B cell (primary cell): ENCODE measurements around the gene TP63. TPM values are rescaled to one million over a fixed set of nuclear protein-coding genes. Genes with fewer than 3 reads are reported as not detected.

Experiments
- ATAC-seq: fragments of 200-7000 bp; cut with Tn5 transposase; one replicate; pipeline ENCODE4 v1.10.0; 2021; ENCODE audit warnings: low read depth, mild to moderate bottlenecking, moderate number of reproducible peaks, moderate library complexity
- CTCF ChIA-PET: fragments of 350-600 bp; sonication (Branson Sonifier 250); formaldehyde crosslinking; loops from one replicate; lab custom pipeline; 2021; ENCODE audit warnings: antibody characterized with exemption, inconsistent platforms; lab: Charles Lee
- POLR2A ChIA-PET: fragments of 350-600 bp; sonication (Branson Sonifier 250); formaldehyde crosslinking; loops from one replicate; lab custom pipeline; 2021; ENCODE audit warnings: antibody characterized with exemption; lab: Charles Lee
- DNase-seq: peaks from one replicate; pipeline ENCODE4 v3.0.0; 2013
- H2AFZ ChIP-seq: 2 replicates; pipeline ENCODE4 v1.6.1; 2012; ENCODE audit warnings: mild to moderate bottlenecking, low read depth, low read length; ENCODE audit not compliant: insufficient read depth, poor library complexity, severe bottlenecking
- H3K27ac ChIP-seq, 2 donors: 1 replicate in 1 of 2; 2 replicates in 1 of 2; pipeline ENCODE4 v1.5.1; 2012 to 2013; ENCODE audit warnings: low read length in 2 of 2, mild to moderate bottlenecking in 2 of 2, moderate library complexity in 1 of 2
- H3K27me3 ChIP-seq, 4 experiments: fragments of 200-600 bp in 1 of 4; sonication (generic) in 1 of 4; replicated peaks in 1 of 4; 1 replicate in 2 of 4; 2 replicates in 2 of 4; pipeline versions ENCODE4 v1.6.1 to v1.7.0; 2013 to 2016; ENCODE audit warnings: low read length in 3 of 4, mild to moderate bottlenecking in 2 of 4, mixed read lengths in 1 of 4, moderate library complexity in 1 of 4; ENCODE audit not compliant: insufficient read depth in 4 of 4, control insufficient read depth in 3 of 4; ENCODE audit errors: control extremely low read depth in 1 of 4
- H3K36me3 ChIP-seq, 2 experiments: replicated peaks in 1 of 2; 1 replicate in 1 of 2; 2 replicates in 1 of 2; pipeline versions ENCODE4 v1.6.1 to v1.7.1; 2013; ENCODE audit warnings: low read length in 1 of 2; ENCODE audit not compliant: insufficient read depth in 2 of 2, control insufficient read depth in 1 of 2; ENCODE audit errors: control extremely low read depth in 1 of 2, extremely low read depth in 1 of 2
- H3K4me1 ChIP-seq, 2 donors: fragments of 200-600 bp in 1 of 2; sonication (generic) in 1 of 2; 1 replicate in 1 of 2; 2 replicates in 1 of 2; pipeline versions ENCODE4 v1.5.1 to v1.6.1; 2013 to 2017; ENCODE audit warnings: low read length in 2 of 2; ENCODE audit not compliant: control insufficient read depth in 2 of 2, insufficient read depth in 2 of 2
- H3K4me2 ChIP-seq: replicated peaks from 2 replicates; pipeline ENCODE3; 2012; ENCODE audit warnings: mild to moderate bottlenecking, low read depth, low read length; ENCODE audit not compliant: poor library complexity, severe bottlenecking
- H3K4me3 ChIP-seq, 5 experiments: fragments of 200-600 bp in 1 of 5; sonication (generic) in 1 of 5; 1 replicate in 3 of 5; 2 replicates in 2 of 5; pipeline versions ENCODE4 v1.5.1 to v1.7.0; 2011 to 2016; ENCODE audit warnings: low read length in 4 of 5, mild to moderate bottlenecking in 4 of 5, low read depth in 2 of 5, control low read depth in 1 of 5, moderate library complexity in 1 of 5; ENCODE audit not compliant: insufficient read depth in 1 of 5; ENCODE audit errors: control extremely low read depth in 1 of 5, extremely low read depth in 1 of 5
- H3K79me2 ChIP-seq: fragments of 200-600 bp; sonication (generic); one replicate; pipeline ENCODE4 v1.6.0; 2016; ENCODE audit warnings: low read length; ENCODE audit not compliant: control insufficient read depth, insufficient read depth
- H3K9ac ChIP-seq: fragments of 200-600 bp; sonication (generic); 2 replicates; pipeline ENCODE4 v1.6.1; 2017; ENCODE audit warnings: mild to moderate bottlenecking, low read length, moderate library complexity
- H3K9me3 ChIP-seq, 3 donors: one replicate each; pipeline versions ENCODE4 v1.6.1 to v1.7.1; 2013; ENCODE audit warnings: low read length in 2 of 3; ENCODE audit not compliant: control insufficient read depth in 2 of 3, insufficient read depth in 1 of 3; ENCODE audit errors: control extremely low read depth in 1 of 3
- H4K20me1 ChIP-seq: 2 replicates; pipeline ENCODE4 v1.6.0; 2012; ENCODE audit warnings: mild to moderate bottlenecking, low read length; ENCODE audit not compliant: insufficient read depth, control insufficient read depth, poor library complexity, severe bottlenecking
- H3K27ac Mint-ChIP-seq: one replicate; pipeline ENCODE4 v1.8.0; 2021; ENCODE audit warnings: mixed read lengths
- H3K27me3 Mint-ChIP-seq: one replicate; pipeline ENCODE4 v1.8.0; 2021; ENCODE audit warnings: mixed read lengths
- H3K4me1 Mint-ChIP-seq: one replicate; pipeline ENCODE4 v1.8.0; 2021; ENCODE audit warnings: mixed read lengths
- H3K4me3 Mint-ChIP-seq: one replicate; pipeline ENCODE4 v1.8.0; 2021; ENCODE audit warnings: mixed read lengths
- H3K9me3 Mint-ChIP-seq: one replicate; pipeline ENCODE4 v1.8.0; 2022; ENCODE audit warnings: mixed read lengths; ENCODE audit not compliant: insufficient read depth
- EZH2 ChIP-seq: IDR thresholded peaks from 2 replicates; pipeline ENCODE4 v1.6.1; 2012; ENCODE audit warnings: borderline replicate concordance, low read depth, mild to moderate bottlenecking, moderate library complexity, low read length; ENCODE audit not compliant: insufficient read depth, poor library complexity, severe bottlenecking
- WGBS: methylation state at CpG from one replicate; pipeline ENCODE4 v1.1.5; 2013; ENCODE audit warnings: missing lambda C conversion rate; ENCODE audit not compliant: insufficient coverage; 5-methylcytosine and 5-hydroxymethylcytosine counted together
- intact Hi-C: fragments of 100-400 bp; cut with micrococcal nuclease; formaldehyde crosslinking; loops from one replicate; pipeline ENCODE4 v1.10.0; 2022
- polyA plus RNA-seq: library from polyadenylated mRNA; depleted of rRNA; stranded (reverse); fragments of >200 nt; gene quantifications from 2 replicates; pipeline ENCODE4 v1.2.3, GENCODE V29; 2012
- total RNA-seq, 2 donors: library from RNA; stranded (reverse); fragments of 120-200 nt in 1 of 2; gene quantifications; 1 replicate in 1 of 2; 2 replicates in 1 of 2; pipeline versions ENCODE4 v1.2.3 to v1.2.4, GENCODE V29; 2013 to 2022
- TF ChIP-seq, protein P1 (sequence below): fragments of 200-600 bp; IDR thresholded peaks from one replicate; pipeline ENCODE4 v1.8.0; 2022; ENCODE audit warnings: antibody characterized with exemption, mild to moderate bottlenecking

TP63 gene
- total and polyA plus RNA-seq, 2 donors (not counting 1 experiment from before 2014, with no cell fraction given): 1.2 to 2.0 TPM

- ChIA-PET POLR2A (no interaction called here), CTCF (no interaction called here)
- Mint-ChIP-seq H3K27ac (no peak overlapping the region), H3K9me3 (no peaks in the 10 kb centered on the region), H3K4me1 (no peaks in the 10 kb centered on the region), H3K27me3 (peaks cover 4% of the 10 kb centered on the region), H3K4me3 (no peak overlapping the region)
- H3K36me3 ChIP-seq: no peaks in the 10 kb centered on the region
- no peak overlapping the region for H3K9ac ChIP-seq
- no peaks in the 10 kb centered on the region for H3K4me1 ChIP-seq
- 100% methylated on average over 1 of the region's 5 CpGs for WGBS
- H3K27ac ChIP-seq: no peak overlapping the region
- H3K27me3 ChIP-seq: no peaks in the 10 kb centered on the region
- no peaks in the 10 kb centered on the region for H3K79me2 ChIP-seq
- ATAC-seq (no peak), DNase-seq (no peak)
- no peak overlapping the region for H2AFZ ChIP-seq
- intact Hi-C loops: no loop called here
- H3K4me3 ChIP-seq: no peak overlapping the region
- TF ChIP-seq EZH2: no peak
- TF ChIP-seq, protein P1, sequence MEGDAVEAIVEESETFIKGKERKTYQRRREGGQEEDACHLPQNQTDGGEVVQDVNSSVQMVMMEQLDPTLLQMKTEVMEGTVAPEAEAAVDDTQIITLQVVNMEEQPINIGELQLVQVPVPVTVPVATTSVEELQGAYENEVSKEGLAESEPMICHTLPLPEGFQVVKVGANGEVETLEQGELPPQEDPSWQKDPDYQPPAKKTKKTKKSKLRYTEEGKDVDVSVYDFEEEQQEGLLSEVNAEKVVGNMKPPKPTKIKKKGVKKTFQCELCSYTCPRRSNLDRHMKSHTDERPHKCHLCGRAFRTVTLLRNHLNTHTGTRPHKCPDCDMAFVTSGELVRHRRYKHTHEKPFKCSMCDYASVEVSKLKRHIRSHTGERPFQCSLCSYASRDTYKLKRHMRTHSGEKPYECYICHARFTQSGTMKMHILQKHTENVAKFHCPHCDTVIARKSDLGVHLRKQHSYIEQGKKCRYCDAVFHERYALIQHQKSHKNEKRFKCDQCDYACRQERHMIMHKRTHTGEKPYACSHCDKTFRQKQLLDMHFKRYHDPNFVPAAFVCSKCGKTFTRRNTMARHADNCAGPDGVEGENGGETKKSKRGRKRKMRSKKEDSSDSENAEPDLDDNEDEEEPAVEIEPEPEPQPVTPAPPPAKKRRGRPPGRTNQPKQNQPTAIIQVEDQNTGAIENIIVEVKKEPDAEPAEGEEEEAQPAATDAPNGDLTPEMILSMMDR: no peak
- no peaks in the 10 kb centered on the region for H3K9me3 ChIP-seq
- no peak overlapping the region for H3K4me2 ChIP-seq
- H4K20me1 ChIP-seq: no peaks in the 10 kb centered on the region
These were observed 141.9 kb downstream of the TP63 start for GRCh38 chr3:189773056-189773455.

- Mint-ChIP-seq H3K4me3 (no peak overlapping the region), H3K27ac (no peak overlapping the region), H3K4me1 (no peaks in the 10 kb centered on the region), H3K27me3 (peaks cover 4% of the 10 kb centered on the region), H3K9me3 (no peaks in the 10 kb centered on the region)
- DNase-seq: no peak
- TF ChIP-seq EZH2: no peak
- WGBS: no CpG with 5 or more reads among the region's 6 CpGs
- no peaks in the 10 kb centered on the region for H3K36me3 ChIP-seq
- no peak overlapping the region for H3K27ac ChIP-seq
- H3K4me1 ChIP-seq: no peaks in the 10 kb centered on the region
- ChIA-PET POLR2A (no interaction called here), CTCF (no interaction called here)
- H2AFZ ChIP-seq: no peak overlapping the region
- H3K4me2 ChIP-seq: no peak overlapping the region
- H3K4me3 ChIP-seq: no peak overlapping the region
- no peak overlapping the region for H3K9ac ChIP-seq
- H4K20me1 ChIP-seq: no peaks in the 10 kb centered on the region
- H3K27me3 ChIP-seq: no peaks in the 10 kb centered on the region
- H3K79me2 ChIP-seq: no peaks in the 10 kb centered on the region
- no peak for ATAC-seq
- intact Hi-C loops: no loop called here
- no peaks in the 10 kb centered on the region for H3K9me3 ChIP-seq
These were observed 145.1 kb downstream of the TP63 start for GRCh38 chr3:189776149-189776824.
